Measurements from ENCODE around the gene CUL3. TPM values are rescaled to one million over a fixed set of nuclear protein-coding genes. Genes with fewer than 3 reads are reported as not detected.

Gene CUL3
- total RNA-seq, 1 donor from 2014 or later, result 104 TPM

DNA sequence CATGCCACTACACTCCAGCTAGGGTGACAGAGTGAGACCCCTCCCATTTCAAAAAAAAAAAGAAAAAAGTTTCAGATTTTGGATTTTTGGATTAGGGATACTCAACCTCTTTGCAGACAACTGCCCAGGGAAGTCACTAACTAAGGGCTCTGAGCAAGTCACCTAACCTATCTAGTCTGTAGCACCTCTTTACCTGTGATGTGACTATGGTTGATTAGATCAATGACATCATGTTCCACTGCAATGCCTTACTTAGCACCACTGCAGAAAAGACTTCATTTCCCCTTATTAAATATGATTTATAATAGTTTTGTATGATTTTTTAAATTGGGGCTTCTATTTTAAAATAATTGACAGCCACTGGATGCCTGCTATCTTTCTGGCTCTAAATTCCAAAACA is 41.2 kb downstream of the CUL3 start:
- Mint-ChIP-seq H3K4me3 (ENCODE audit: low read depth) (no peak overlapping the region), H3K4me1 (ENCODE audit: low read depth) (peaks cover 8% of the 10 kb centered on the region), H3K27me3 (no peaks in the 10 kb centered on the region), H3K27ac (no peak overlapping the region), H3K9me3 (ENCODE audit: low read depth) (no peaks in the 10 kb centered on the region), H3K36me3 (ENCODE audit: insufficient read depth) (peaks cover 20% of the 10 kb centered on the region)
- TF ChIP-seq, protein P1, sequence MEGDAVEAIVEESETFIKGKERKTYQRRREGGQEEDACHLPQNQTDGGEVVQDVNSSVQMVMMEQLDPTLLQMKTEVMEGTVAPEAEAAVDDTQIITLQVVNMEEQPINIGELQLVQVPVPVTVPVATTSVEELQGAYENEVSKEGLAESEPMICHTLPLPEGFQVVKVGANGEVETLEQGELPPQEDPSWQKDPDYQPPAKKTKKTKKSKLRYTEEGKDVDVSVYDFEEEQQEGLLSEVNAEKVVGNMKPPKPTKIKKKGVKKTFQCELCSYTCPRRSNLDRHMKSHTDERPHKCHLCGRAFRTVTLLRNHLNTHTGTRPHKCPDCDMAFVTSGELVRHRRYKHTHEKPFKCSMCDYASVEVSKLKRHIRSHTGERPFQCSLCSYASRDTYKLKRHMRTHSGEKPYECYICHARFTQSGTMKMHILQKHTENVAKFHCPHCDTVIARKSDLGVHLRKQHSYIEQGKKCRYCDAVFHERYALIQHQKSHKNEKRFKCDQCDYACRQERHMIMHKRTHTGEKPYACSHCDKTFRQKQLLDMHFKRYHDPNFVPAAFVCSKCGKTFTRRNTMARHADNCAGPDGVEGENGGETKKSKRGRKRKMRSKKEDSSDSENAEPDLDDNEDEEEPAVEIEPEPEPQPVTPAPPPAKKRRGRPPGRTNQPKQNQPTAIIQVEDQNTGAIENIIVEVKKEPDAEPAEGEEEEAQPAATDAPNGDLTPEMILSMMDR (IDR thresholded peaks at IDR 0.05; ENCODE audit: unreplicated experiment), result no peak
- DNase-seq (ENCODE audit: low spot score, unreplicated experiment), result no peak

DNA sequence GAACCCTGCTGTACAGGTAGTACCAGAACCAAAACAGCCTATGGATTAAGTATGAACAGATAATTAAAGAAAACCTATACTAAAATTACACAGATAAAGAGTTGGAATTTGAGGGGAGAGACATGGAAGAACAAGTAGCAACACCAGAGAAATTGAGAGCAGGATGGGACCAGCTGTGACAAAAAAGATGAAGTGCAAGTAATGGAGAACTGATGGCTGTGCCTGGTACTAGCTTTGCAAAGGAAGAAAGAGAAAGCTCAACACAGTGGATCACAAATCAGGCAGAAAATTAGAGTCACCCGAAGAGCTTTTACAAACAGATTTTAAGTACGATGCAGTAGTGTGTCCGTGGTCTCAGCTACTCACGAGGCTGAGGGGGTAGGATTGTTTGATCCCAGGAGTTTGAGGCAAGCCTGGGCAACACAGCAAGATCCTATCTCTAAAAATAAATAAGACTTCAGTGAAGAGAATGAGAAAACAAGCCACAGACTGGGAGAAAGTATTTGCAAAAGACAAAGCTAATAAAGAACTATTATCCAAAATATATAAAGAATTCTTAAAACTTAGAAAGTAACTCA is 46.5 kb downstream of the CUL3 start:
- H3K36me3 Mint-ChIP-seq (ENCODE audit: insufficient read depth), result peaks cover 25% of the 10 kb centered on the region
- no peaks in the 10 kb centered on the region for H3K27me3 Mint-ChIP-seq
- no peaks in the 10 kb centered on the region for H3K9me3 Mint-ChIP-seq (ENCODE audit: low read depth)
- DNase-seq (ENCODE audit: low spot score, unreplicated experiment), result no peak
- peaks cover 5% of the 10 kb centered on the region for H3K4me1 Mint-ChIP-seq (ENCODE audit: low read depth)
- TF ChIP-seq, protein P1 (IDR thresholded peaks at IDR 0.05; ENCODE audit: unreplicated experiment), result no peak
- no peak overlapping the region for H3K4me3 Mint-ChIP-seq (ENCODE audit: low read depth)
- H3K27ac Mint-ChIP-seq, result peak overlapping the region; percentile 5

- TF ChIP-seq, protein P1 (IDR thresholded peaks at IDR 0.05; ENCODE audit: unreplicated experiment), result no peak
- Mint-ChIP-seq H3K36me3 (ENCODE audit: insufficient read depth) (peaks cover 24% of the 10 kb centered on the region), H3K4me1 (ENCODE audit: low read depth) (peaks cover 8% of the 10 kb centered on the region), H3K9me3 (ENCODE audit: low read depth) (no peaks in the 10 kb centered on the region), H3K27ac (no peak overlapping the region), H3K4me3 (ENCODE audit: low read depth) (no peak overlapping the region), H3K27me3 (no peaks in the 10 kb centered on the region)
- DNase-seq (ENCODE audit: low spot score, unreplicated experiment), result no peak
Measured at GRCh38 chr2:224532931-224533330, 52.2 kb downstream of the CUL3 start.

DNA sequence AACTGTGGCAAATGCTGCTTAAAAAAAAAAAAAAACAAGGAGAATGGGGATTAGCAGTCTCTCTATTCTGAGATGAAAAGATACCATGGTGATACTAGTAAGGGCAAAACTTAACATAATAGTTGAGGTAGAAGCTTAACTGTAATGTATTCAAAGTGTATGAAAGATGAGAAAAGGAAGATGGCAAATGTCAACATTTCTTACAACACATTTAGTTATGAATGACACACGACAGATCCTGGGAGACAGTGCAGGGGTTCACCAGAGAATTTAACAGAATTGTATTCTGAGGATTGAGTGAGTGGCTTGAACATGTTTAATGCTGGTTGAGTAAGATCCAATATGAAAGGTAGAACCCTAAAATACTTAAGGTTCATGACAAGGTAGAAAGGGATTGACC is 52.7 kb downstream of the CUL3 start:
- Mint-ChIP-seq H3K9me3 (ENCODE audit: low read depth) (no peaks in the 10 kb centered on the region), H3K27ac (peak overlapping the region; percentile 25), H3K4me1 (ENCODE audit: low read depth) (peaks cover 11% of the 10 kb centered on the region), H3K36me3 (ENCODE audit: insufficient read depth) (peaks cover 24% of the 10 kb centered on the region), H3K27me3 (no peaks in the 10 kb centered on the region), H3K4me3 (ENCODE audit: low read depth) (no peak overlapping the region)
- TF ChIP-seq, protein P1 (IDR thresholded peaks at IDR 0.05; ENCODE audit: unreplicated experiment), result no peak
- DNase-seq (ENCODE audit: low spot score, unreplicated experiment), result no peak

GRCh38 chr2:224528171-224528570 is 57.0 kb downstream of the CUL3 start:
- Mint-ChIP-seq H3K36me3 (ENCODE audit: insufficient read depth) (peaks cover 22% of the 10 kb centered on the region), H3K4me3 (ENCODE audit: low read depth) (no peak overlapping the region), H3K27me3 (no peaks in the 10 kb centered on the region), H3K9me3 (ENCODE audit: low read depth) (no peaks in the 10 kb centered on the region), H3K27ac (no peak overlapping the region), H3K4me1 (ENCODE audit: low read depth) (peaks cover 31% of the 10 kb centered on the region)
- DNase-seq (ENCODE audit: low spot score, unreplicated experiment), result no peak
- TF ChIP-seq, protein P1 (IDR thresholded peaks at IDR 0.05; ENCODE audit: unreplicated experiment), result no peak
